OCI-LY3 (cell line): ENCODE results near the gene RNASE4.

Experiments used
- EZH2phosphoT487 ChIP-seq: fragments of 200-600 bp; shearing (Covaris generic); IDR thresholded peaks from 2 replicates; pipeline ENCODE4 v1.6.1; 2018; ENCODE audit warnings: antibody characterized with exemption, mixed run types, low read depth
- TF ChIP-seq, protein P1 (sequence below): fragments of 200-600, 300-600 bp; sonication (generic); IDR thresholded peaks from 2 replicates; pipeline ENCODE4 v1.5.1; 2014; ENCODE audit warnings: antibody characterized with exemption, low read length, low read depth

DNA sequence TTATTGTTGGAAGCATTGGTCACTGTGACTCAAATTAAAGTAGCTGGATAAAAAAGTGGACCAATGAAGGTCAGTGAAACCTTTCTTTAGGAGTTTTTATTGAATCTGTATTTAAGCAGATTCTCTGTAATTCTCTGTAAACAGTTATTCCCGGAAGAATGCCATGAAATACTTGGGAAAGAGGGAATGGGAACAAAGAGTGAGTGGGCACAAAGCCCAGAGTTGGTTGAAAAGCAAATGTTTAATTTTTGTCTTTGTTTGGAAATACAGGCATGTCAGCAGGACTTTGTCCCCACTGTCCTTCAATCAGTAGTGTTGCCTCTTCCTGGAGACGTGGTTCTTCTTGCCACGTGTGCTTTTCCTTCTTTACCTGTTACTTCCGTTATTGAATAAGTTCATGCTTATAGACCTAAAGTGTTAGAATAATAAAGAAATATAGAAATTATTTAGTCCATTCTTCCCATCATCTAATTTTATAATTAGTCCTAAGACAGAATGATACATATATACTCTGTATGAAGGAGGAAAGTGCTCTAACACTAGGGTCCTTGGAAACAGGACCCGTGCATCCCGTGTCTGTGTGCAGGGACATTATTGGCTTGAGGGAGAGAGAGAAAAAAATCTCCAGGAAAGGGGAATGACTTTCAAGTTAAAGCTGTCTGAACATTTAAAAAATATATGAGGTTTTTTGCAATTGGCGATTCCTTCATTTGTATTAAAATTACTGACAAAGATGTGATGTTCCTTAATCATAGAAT is 2.2 kb downstream of the RNASE4 start:
- no peak for TF ChIP-seq EZH2phosphoT487
- TF ChIP-seq, protein P1, sequence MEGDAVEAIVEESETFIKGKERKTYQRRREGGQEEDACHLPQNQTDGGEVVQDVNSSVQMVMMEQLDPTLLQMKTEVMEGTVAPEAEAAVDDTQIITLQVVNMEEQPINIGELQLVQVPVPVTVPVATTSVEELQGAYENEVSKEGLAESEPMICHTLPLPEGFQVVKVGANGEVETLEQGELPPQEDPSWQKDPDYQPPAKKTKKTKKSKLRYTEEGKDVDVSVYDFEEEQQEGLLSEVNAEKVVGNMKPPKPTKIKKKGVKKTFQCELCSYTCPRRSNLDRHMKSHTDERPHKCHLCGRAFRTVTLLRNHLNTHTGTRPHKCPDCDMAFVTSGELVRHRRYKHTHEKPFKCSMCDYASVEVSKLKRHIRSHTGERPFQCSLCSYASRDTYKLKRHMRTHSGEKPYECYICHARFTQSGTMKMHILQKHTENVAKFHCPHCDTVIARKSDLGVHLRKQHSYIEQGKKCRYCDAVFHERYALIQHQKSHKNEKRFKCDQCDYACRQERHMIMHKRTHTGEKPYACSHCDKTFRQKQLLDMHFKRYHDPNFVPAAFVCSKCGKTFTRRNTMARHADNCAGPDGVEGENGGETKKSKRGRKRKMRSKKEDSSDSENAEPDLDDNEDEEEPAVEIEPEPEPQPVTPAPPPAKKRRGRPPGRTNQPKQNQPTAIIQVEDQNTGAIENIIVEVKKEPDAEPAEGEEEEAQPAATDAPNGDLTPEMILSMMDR = no peak
